Smooth muscle cell (in vitro differentiated cells): ENCODE data around the gene ARPC1A. TPM values are rescaled to one million over a fixed set of nuclear protein-coding genes. Genes with fewer than 3 reads are reported as not detected.

Source experiments
- DNase-seq: peaks from one replicate; lab custom pipeline; 2025; ENCODE audit not compliant: unreplicated experiment; lab: John Stamatoyannopoulos, UW
- H2AFZ ChIP-seq: fragments of 200-600 bp; sonication (generic); 2 replicates; pipeline ENCODE4 v1.6.0; 2016; ENCODE audit warnings: antibody characterized with exemption, low read depth, mild to moderate bottlenecking
- H3F3A ChIP-seq: fragments of 200-600 bp; sonication (generic); 2 replicates; pipeline ENCODE4 v1.6.0; 2017; ENCODE audit warnings: antibody characterized with exemption, low read depth
- H3K27ac ChIP-seq: fragments of 200-600 bp; sonication (generic); 2 replicates; pipeline ENCODE4 v1.5.1; 2016; ENCODE audit warnings: low read depth, mild to moderate bottlenecking
- H3K27me3 ChIP-seq: fragments of 200-600 bp; sonication (generic); 2 replicates; pipeline ENCODE4 v1.6.1; 2016; ENCODE audit warnings: low read depth, mild to moderate bottlenecking
- H3K36me3 ChIP-seq: fragments of 200-600 bp; sonication (generic); 2 replicates; pipeline ENCODE4 v1.5.1; 2016; ENCODE audit warnings: low read depth
- H3K4me1 ChIP-seq: fragments of 200-600 bp; sonication (generic); 2 replicates; pipeline ENCODE4 v1.5.1; 2016; ENCODE audit warnings: low read depth
- H3K4me2 ChIP-seq: fragments of 200-600 bp; sonication (generic); 2 replicates; pipeline ENCODE4 v1.6.0; 2016; ENCODE audit warnings: mild to moderate bottlenecking
- H3K4me3 ChIP-seq: fragments of 200-600 bp; sonication (generic); 2 replicates; pipeline ENCODE4 v1.5.1; 2016; ENCODE audit warnings: mild to moderate bottlenecking
- H3K79me2 ChIP-seq: fragments of 200-600 bp; sonication (generic); 2 replicates; pipeline ENCODE4 v1.6.0; 2016; ENCODE audit warnings: low read depth, mild to moderate bottlenecking
- H3K9ac ChIP-seq: fragments of 200-600 bp; sonication (generic); 2 replicates; pipeline ENCODE4 v1.6.0; 2016; ENCODE audit warnings: low read depth
- H3K9me3 ChIP-seq: fragments of 200-600 bp; sonication (generic); replicated peaks from 2 replicates; pipeline ENCODE4 v1.5.1; 2016; ENCODE audit warnings: low read depth
- H4K20me1 ChIP-seq: fragments of 200-600 bp; sonication (generic); 2 replicates; pipeline ENCODE4 v1.6.0; 2016; ENCODE audit warnings: low read depth
- WGBS: methylation state at CpG from one replicate; pipeline ENCODE4 v1.1.7; 2016; ENCODE audit warnings: low lambda C conversion rate; 5-methylcytosine and 5-hydroxymethylcytosine counted together
- polyA plus RNA-seq: library from polyadenylated mRNA; unstranded; fragments of >200 nt; fragmentation: Nextera tagmentation; extraction: Ambion mirVana; gene quantifications from 2 replicates; pipeline ENCODE4 v1.2.1, GENCODE V29; 2016
- total RNA-seq: library from RNA; depleted of rRNA; stranded (reverse); fragments of >200 nt; gene quantifications from 2 replicates; pipeline ENCODE4 v1.2.3, GENCODE V29; 2014
- TF ChIP-seq, protein P1 (sequence below): fragments of 200-600 bp; sonication (generic); IDR thresholded peaks from 2 replicates; pipeline ENCODE4 v1.5.1; 2017; ENCODE audit warnings: borderline replicate concordance, mild to moderate bottlenecking, antibody characterized with exemption; ENCODE audit not compliant: insufficient read depth, poor library complexity, severe bottlenecking

ARPC1A gene
- total and polyA plus RNA-seq, 2 experiments from 2014 or later: 85.0 to 113 TPM

GRCh38 chr7:99310004-99310403 lies 15.7 kb upstream of the ARPC1A start:
- no peak overlapping the region for H2AFZ ChIP-seq
- no peaks in the 10 kb centered on the region for H4K20me1 ChIP-seq
- TF ChIP-seq, protein P1, sequence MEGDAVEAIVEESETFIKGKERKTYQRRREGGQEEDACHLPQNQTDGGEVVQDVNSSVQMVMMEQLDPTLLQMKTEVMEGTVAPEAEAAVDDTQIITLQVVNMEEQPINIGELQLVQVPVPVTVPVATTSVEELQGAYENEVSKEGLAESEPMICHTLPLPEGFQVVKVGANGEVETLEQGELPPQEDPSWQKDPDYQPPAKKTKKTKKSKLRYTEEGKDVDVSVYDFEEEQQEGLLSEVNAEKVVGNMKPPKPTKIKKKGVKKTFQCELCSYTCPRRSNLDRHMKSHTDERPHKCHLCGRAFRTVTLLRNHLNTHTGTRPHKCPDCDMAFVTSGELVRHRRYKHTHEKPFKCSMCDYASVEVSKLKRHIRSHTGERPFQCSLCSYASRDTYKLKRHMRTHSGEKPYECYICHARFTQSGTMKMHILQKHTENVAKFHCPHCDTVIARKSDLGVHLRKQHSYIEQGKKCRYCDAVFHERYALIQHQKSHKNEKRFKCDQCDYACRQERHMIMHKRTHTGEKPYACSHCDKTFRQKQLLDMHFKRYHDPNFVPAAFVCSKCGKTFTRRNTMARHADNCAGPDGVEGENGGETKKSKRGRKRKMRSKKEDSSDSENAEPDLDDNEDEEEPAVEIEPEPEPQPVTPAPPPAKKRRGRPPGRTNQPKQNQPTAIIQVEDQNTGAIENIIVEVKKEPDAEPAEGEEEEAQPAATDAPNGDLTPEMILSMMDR: no peak
- no peaks in the 10 kb centered on the region for H3K4me1 ChIP-seq
- no peaks in the 10 kb centered on the region for H3K79me2 ChIP-seq
- no peak overlapping the region for H3K27ac ChIP-seq
- no peaks in the 10 kb centered on the region for H3K27me3 ChIP-seq
- 95% methylated on average over 4 of the region's 4 CpGs for WGBS
- H3K4me3 ChIP-seq: no peak overlapping the region
- H3K9ac ChIP-seq: no peak overlapping the region
- H3K9me3 ChIP-seq: no peaks in the 10 kb centered on the region
- DNase-seq: no peak
- no peaks in the 10 kb centered on the region for H3F3A ChIP-seq
- no peaks in the 10 kb centered on the region for H3K36me3 ChIP-seq
- no peak overlapping the region for H3K4me2 ChIP-seq

DNA sequence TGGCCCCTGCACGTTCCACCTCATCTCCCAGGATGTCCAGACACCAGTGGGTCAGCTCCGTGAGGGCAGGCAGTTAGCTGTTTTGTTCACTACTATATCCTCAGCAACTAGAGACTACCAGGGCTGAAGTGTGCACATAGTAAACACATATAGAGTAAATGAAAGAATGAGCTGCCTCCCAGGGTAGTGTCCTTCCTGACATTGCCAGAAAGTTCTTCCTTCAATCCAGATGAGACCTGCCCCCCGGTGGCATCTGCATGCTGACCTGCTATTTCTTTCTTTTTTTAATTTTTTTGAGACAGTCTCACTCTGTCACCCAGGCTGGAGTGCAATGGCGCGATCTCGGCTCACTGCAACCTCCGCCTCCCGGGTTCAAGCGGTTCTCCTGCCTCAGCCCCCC lies 14.0 kb upstream of the ARPC1A start:
- DNase-seq: no peak
- TF ChIP-seq, protein P1: no peak
- 96% methylated on average over 9 of the region's 9 CpGs for WGBS
- no peaks in the 10 kb centered on the region for H3K9me3 ChIP-seq
- no peak overlapping the region for H3K4me3 ChIP-seq
- H3K79me2 ChIP-seq: no peaks in the 10 kb centered on the region
- no peak overlapping the region for H3K9ac ChIP-seq
- no peaks in the 10 kb centered on the region for H4K20me1 ChIP-seq
- no peak overlapping the region for H3K27ac ChIP-seq
- H2AFZ ChIP-seq: no peak overlapping the region
- no peaks in the 10 kb centered on the region for H3K36me3 ChIP-seq
- no peaks in the 10 kb centered on the region for H3K4me1 ChIP-seq
- no peaks in the 10 kb centered on the region for H3K27me3 ChIP-seq
- H3K4me2 ChIP-seq: no peak overlapping the region
- H3F3A ChIP-seq: no peaks in the 10 kb centered on the region

GRCh38 chr7:99312316-99313203 lies 13.1 kb upstream of the ARPC1A start:
- Histone ChIP-seq H3K27ac (no peak overlapping the region), H3K36me3 (no peaks in the 10 kb centered on the region), H3F3A (no peaks in the 10 kb centered on the region), H3K4me2 (no peak overlapping the region), H3K9me3 (no peaks in the 10 kb centered on the region), H2AFZ (no peak overlapping the region), H4K20me1 (no peaks in the 10 kb centered on the region), H3K4me3 (no peak overlapping the region), H3K4me1 (no peaks in the 10 kb centered on the region), H3K9ac (no peak overlapping the region), H3K27me3 (no peaks in the 10 kb centered on the region), H3K79me2 (no peaks in the 10 kb centered on the region)
- DNase-seq: peak; percentile 18
- TF ChIP-seq, protein P1: peak; percentile 86
- WGBS: 53% methylated on average over 16 of the region's 16 CpGs

GRCh38 chr7:99313204-99313573 lies 12.5 kb upstream of the ARPC1A start:
- Histone ChIP-seq H3K9ac (no peak overlapping the region), H3F3A (no peaks in the 10 kb centered on the region), H2AFZ (no peak overlapping the region), H3K4me2 (no peak overlapping the region), H3K27ac (no peak overlapping the region), H3K27me3 (no peaks in the 10 kb centered on the region), H4K20me1 (no peaks in the 10 kb centered on the region), H3K4me3 (no peak overlapping the region), H3K79me2 (no peaks in the 10 kb centered on the region), H3K9me3 (no peaks in the 10 kb centered on the region), H3K4me1 (no peaks in the 10 kb centered on the region), H3K36me3 (no peaks in the 10 kb centered on the region)
- TF ChIP-seq, protein P1: no peak
- 54% methylated on average over 1 of the region's 1 CpG for WGBS
- DNase-seq: no peak
